HFF-Myc (cell line): Measurements from ENCODE around the gene PHEX.

Source experiments
- DNase-seq: peaks from one replicate; pipeline ENCODE4 v3.0.0-alpha.2; 2011; ENCODE audit warnings: low read depth; ENCODE audit errors: extremely low read depth
- H3K4me3 ChIP-seq: replicated peaks from 2 replicates; pipeline ENCODE4 v1.5.1; 2011; ENCODE audit warnings: low read depth, mild to moderate bottlenecking, control low read depth, low read length
- CTCF ChIP-seq: IDR thresholded peaks from 2 replicates; pipeline ENCODE4 v1.5.1; 2012; ENCODE audit warnings: mild to moderate bottlenecking, low read depth, low read length, control low read depth; ENCODE audit errors: missing control alignments

Gene PHEX

GRCh38 chrX:22024577-22024976, 7.5 kb upstream of the PHEX start:
- no peak for DNase-seq
- TF ChIP-seq CTCF = no peak
- no peak overlapping the region for H3K4me3 ChIP-seq

- TF ChIP-seq CTCF = no peak
- no peak overlapping the region for H3K4me3 ChIP-seq
- no peak for DNase-seq
Measured at GRCh38 chrX:22025751-22026150, 6.4 kb upstream of the PHEX start.

GRCh38 chrX:22026731-22027130, 5.4 kb upstream of the PHEX start:
- H3K4me3 ChIP-seq = no peak overlapping the region
- no peak for TF ChIP-seq CTCF
- no peak for DNase-seq

GRCh38 chrX:22032506-22032905, 381 bp downstream of the PHEX start:
- no peak overlapping the region for H3K4me3 ChIP-seq
- TF ChIP-seq CTCF = no peak
- DNase-seq = no peak

GRCh38 chrX:22033818-22034217, 1.7 kb downstream of the PHEX start:
- DNase-seq = no peak
- no peak overlapping the region for H3K4me3 ChIP-seq
- no peak for TF ChIP-seq CTCF

- no peak overlapping the region for H3K4me3 ChIP-seq
- TF ChIP-seq CTCF = no peak
- DNase-seq = no peak
Measured at GRCh38 chrX:22035236-22035635, 3.1 kb downstream of the PHEX start.

GRCh38 chrX:22037225-22037624, 5.1 kb downstream of the PHEX start:
- no peak for DNase-seq
- H3K4me3 ChIP-seq = no peak overlapping the region
- TF ChIP-seq CTCF = no peak
